Keratinocyte (primary cell): ENCODE measurements around the gene MROH7.

Experiments
- CTCF ChIP-seq, 3 experiments: IDR thresholded peaks in 1 of 3; conservative IDR thresholded peaks in 1 of 3; optimal IDR thresholded peaks in 1 of 3; 2 replicates in 2 of 3; 3 replicates in 1 of 3; pipeline versions ENCODE3 to v1.5.1; 2011; ENCODE audit warnings: low read length in 3 of 3, mild to moderate bottlenecking in 3 of 3, moderate library complexity in 2 of 3, control low read depth in 1 of 3, inconsistent platforms in 1 of 3; ENCODE audit not compliant: insufficient read depth in 2 of 3; ENCODE audit errors: extremely low read depth in 1 of 3
- EZH2 ChIP-seq: IDR thresholded peaks from one replicate; pipeline ENCODE4 v1.6.1; 2012; ENCODE audit warnings: inconsistent platforms, mild to moderate bottlenecking, low read length, moderate library complexity

- TF ChIP-seq EZH2, result no peak
- no peak for TF ChIP-seq CTCF (optimal IDR thresholded peaks at IDR 0.05 in 1 of 3, IDR thresholded peaks at IDR 0.05 in 1 of 3, conservative IDR thresholded peaks at IDR 0.05 in 1 of 3; ENCODE audit: extremely low read depth in 1 of 3, insufficient read depth in 2 of 3, low read length in 3 of 3)
Observed at GRCh38 chr1:54606096-54606989, 35.2 kb upstream of the MROH7 start.
